Embryonic facial prominence (tissue), 1 donor: ENCODE measurements around the gene FNDC4.
"Not testable (repeated sequence)": the region's sequence is repeated elsewhere in the genome, so short reads cannot be mapped to it uniquely, and the experiment has no call there.

Source experiments
- DNase-seq: peaks from one replicate; pipeline ENCODE4 v3.0.0-alpha.2; 2016; ENCODE audit errors: extremely low spot score

FNDC4 gene

GRCh38 chr2:27494944-27495554, at the start of gene FNDC4:
TSS of gene FNDC4 (minus strand) at chr2:27495200. CDS start at chr2:27494679, 521 bp downstream.
- no peak for DNase-seq

- no peak for DNase-seq
These were observed 49.3 kb upstream of the FNDC4 start for GRCh38 chr2:27544143-27544821.

- not testable (repeated sequence) for DNase-seq
These were observed 44.6 kb upstream of the FNDC4 start for GRCh38 chr2:27539649-27540048.

- not testable (repeated sequence) for DNase-seq
These were observed 43.9 kb upstream of the FNDC4 start for GRCh38 chr2:27538839-27539450.

GRCh38 chr2:27537287-27537686, 42.3 kb upstream of the FNDC4 start:
- DNase-seq, result no peak

GRCh38 chr2:27531983-27532382, 37.0 kb upstream of the FNDC4 start:
- no peak for DNase-seq

GRCh38 chr2:27527182-27527581, 32.2 kb upstream of the FNDC4 start:
- DNase-seq, result no peak

- DNase-seq, result no peak
These were observed 27.5 kb upstream of the FNDC4 start for GRCh38 chr2:27522400-27522945.

GRCh38 chr2:27520316-27520715, 25.3 kb upstream of the FNDC4 start:
- DNase-seq, result no peak

- DNase-seq, result no peak
These were observed 23.7 kb upstream of the FNDC4 start for GRCh38 chr2:27518782-27519113.

- no peak for DNase-seq
These were observed 23.2 kb upstream of the FNDC4 start for GRCh38 chr2:27518113-27518781.

- no peak for DNase-seq
These were observed 14.3 kb upstream of the FNDC4 start for GRCh38 chr2:27509326-27509725.

- DNase-seq, result no peak
These were observed 12.3 kb upstream of the FNDC4 start for GRCh38 chr2:27507293-27507692.

GRCh38 chr2:27506587-27506986, 11.6 kb upstream of the FNDC4 start:
- DNase-seq, result no peak

GRCh38 chr2:27502142-27502541, 7.1 kb upstream of the FNDC4 start:
- DNase-seq, result no peak

- no peak for DNase-seq
These were observed 6.0 kb upstream of the FNDC4 start for GRCh38 chr2:27501042-27501441.

- DNase-seq, result no peak
These were observed 4.0 kb upstream of the FNDC4 start for GRCh38 chr2:27498975-27499374.

GRCh38 chr2:27497288-27497627, 2.3 kb upstream of the FNDC4 start:
- DNase-seq, result no peak

GRCh38 chr2:27496357-27497287, 1.6 kb upstream of the FNDC4 start, which contains the start of gene GCKR:
TSS of gene GCKR (plus strand) at chr2:27496839. CDS start at chr2:27496905, 66 bp downstream.
- no peak for DNase-seq

- DNase-seq, result no peak
These were observed 898 bp upstream of the FNDC4 start for GRCh38 chr2:27495840-27496356.

GRCh38 chr2:27494284-27494943, 586 bp downstream of the FNDC4 start:
- DNase-seq, result no peak
